KMS-11 (cell line): ENCODE data around the gene ACAD8.
"Not testable (repeated sequence)": the region's sequence is repeated elsewhere in the genome, so short reads cannot be mapped to it uniquely, and the experiment has no call there.

ENCODE experiments used
- H2AFZ ChIP-seq: fragments of 200-600 bp; sonication (generic); 2 replicates; pipeline ENCODE4 v1.6.1; 2016; ENCODE audit warnings: antibody characterized with exemption, mixed run types, low read depth
- H3K27ac ChIP-seq: fragments of 200-600 bp; sonication (generic); 2 replicates; pipeline ENCODE4 v1.6.1; 2016; ENCODE audit warnings: mild to moderate bottlenecking, mixed run types
- H3K27me3 ChIP-seq: fragments of 200-600 bp; sonication (generic); 2 replicates; pipeline ENCODE4 v1.6.1; 2017; ENCODE audit warnings: mild to moderate bottlenecking, low read depth, mixed run types, moderate library complexity; ENCODE audit not compliant: insufficient read depth
- H3K36me3 ChIP-seq: fragments of 200-600 bp; sonication (generic); 2 replicates; pipeline ENCODE4 v1.6.1; 2017; ENCODE audit warnings: mild to moderate bottlenecking, mixed run types; ENCODE audit not compliant: insufficient read depth
- H3K4me1 ChIP-seq: fragments of 200-600 bp; sonication (generic); 2 replicates; pipeline ENCODE4 v1.6.1; 2016; ENCODE audit warnings: mild to moderate bottlenecking, low read depth, mixed run types; ENCODE audit not compliant: poor library complexity, severe bottlenecking
- H3K4me2 ChIP-seq: fragments of 200-600 bp; sonication (generic); 2 replicates; pipeline ENCODE4 v1.7.0; 2016; ENCODE audit warnings: mild to moderate bottlenecking, mixed run types
- H3K4me3 ChIP-seq: fragments of 200-600 bp; sonication (generic); IDR thresholded peaks from 2 replicates; pipeline ENCODE4 v1.6.1; 2017; ENCODE audit warnings: low read depth, low read length, mixed read lengths; ENCODE audit not compliant: insufficient read depth
- H3K79me2 ChIP-seq: fragments of 200-600 bp; sonication (generic); 2 replicates; pipeline ENCODE4 v1.6.1; 2016; ENCODE audit warnings: low read depth, mixed run types; ENCODE audit not compliant: insufficient read depth
- H3K9ac ChIP-seq: fragments of 200-600 bp; sonication (generic); 2 replicates; pipeline ENCODE4 v1.6.1; 2016; ENCODE audit warnings: mild to moderate bottlenecking, mixed run types
- H4K20me1 ChIP-seq: fragments of 200-600 bp; sonication (generic); 2 replicates; pipeline ENCODE4 v1.6.1; 2016; ENCODE audit warnings: mild to moderate bottlenecking, mixed run types; ENCODE audit not compliant: insufficient read depth
- TF ChIP-seq, protein P1 (sequence below): fragments of 200-600 bp; sonication (generic); conservative IDR thresholded peaks from 2 replicates; pipeline ENCODE4 v1.6.1; 2017; ENCODE audit warnings: low read depth, mild to moderate bottlenecking, antibody characterized with exemption, low read length, moderate library complexity, mixed read lengths

The ACAD8 gene

DNA sequence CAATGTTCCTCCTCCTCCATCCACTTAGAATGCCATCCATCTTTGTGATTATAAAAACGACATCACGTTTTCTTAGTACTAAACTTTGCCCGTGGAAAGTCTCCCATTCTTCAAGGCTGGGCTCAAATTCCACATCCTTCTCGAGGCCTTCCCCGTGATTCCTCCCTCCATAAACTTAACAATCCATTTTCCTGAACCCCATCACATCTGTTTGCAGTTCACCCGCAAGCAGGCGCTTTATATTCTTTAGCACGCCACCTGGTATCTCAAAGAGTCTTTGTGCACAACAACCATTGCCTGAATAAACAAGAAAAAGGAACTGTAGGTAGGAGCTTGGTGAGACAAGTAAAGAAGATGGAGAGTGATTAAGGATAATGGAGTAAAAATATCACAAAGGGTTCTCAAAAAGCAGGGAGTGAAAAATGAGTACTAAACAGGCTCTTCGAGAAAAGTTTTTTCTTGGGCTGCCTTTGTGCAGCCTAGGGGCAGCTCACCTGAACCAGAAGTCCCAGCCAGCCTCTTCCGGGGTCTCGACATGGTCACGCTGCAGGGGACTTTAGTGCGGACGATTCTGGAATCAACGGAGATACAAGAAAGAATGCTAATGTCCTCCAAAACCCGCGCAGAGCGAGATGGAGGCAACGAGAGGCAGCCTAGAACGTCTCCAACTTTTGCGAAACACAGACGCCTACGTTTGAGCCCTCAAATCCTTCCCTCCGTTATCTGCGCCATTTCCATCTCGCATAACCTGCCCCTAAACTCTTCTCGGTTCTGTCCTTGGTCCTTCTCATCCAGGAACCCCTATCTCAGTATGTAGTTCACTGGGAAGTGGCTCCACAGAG, 801 bp upstream of the ACAD8 start:
- no peaks in the 10 kb centered on the region for H4K20me1 ChIP-seq
- no peak overlapping the region for H3K27ac ChIP-seq
- no peak overlapping the region for H3K9ac ChIP-seq
- peak overlapping the region; percentile 66 for H3K4me2 ChIP-seq
- TF ChIP-seq, protein P1, sequence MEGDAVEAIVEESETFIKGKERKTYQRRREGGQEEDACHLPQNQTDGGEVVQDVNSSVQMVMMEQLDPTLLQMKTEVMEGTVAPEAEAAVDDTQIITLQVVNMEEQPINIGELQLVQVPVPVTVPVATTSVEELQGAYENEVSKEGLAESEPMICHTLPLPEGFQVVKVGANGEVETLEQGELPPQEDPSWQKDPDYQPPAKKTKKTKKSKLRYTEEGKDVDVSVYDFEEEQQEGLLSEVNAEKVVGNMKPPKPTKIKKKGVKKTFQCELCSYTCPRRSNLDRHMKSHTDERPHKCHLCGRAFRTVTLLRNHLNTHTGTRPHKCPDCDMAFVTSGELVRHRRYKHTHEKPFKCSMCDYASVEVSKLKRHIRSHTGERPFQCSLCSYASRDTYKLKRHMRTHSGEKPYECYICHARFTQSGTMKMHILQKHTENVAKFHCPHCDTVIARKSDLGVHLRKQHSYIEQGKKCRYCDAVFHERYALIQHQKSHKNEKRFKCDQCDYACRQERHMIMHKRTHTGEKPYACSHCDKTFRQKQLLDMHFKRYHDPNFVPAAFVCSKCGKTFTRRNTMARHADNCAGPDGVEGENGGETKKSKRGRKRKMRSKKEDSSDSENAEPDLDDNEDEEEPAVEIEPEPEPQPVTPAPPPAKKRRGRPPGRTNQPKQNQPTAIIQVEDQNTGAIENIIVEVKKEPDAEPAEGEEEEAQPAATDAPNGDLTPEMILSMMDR, result no peak
- no peaks in the 10 kb centered on the region for H3K79me2 ChIP-seq
- no peaks in the 10 kb centered on the region for H3K36me3 ChIP-seq
- peaks cover 24% of the 10 kb centered on the region for H3K4me1 ChIP-seq
- H3K4me3 ChIP-seq, result no peak overlapping the region
- H3K27me3 ChIP-seq, result no peaks in the 10 kb centered on the region
- H2AFZ ChIP-seq, result peak overlapping the region; percentile 89

DNA sequence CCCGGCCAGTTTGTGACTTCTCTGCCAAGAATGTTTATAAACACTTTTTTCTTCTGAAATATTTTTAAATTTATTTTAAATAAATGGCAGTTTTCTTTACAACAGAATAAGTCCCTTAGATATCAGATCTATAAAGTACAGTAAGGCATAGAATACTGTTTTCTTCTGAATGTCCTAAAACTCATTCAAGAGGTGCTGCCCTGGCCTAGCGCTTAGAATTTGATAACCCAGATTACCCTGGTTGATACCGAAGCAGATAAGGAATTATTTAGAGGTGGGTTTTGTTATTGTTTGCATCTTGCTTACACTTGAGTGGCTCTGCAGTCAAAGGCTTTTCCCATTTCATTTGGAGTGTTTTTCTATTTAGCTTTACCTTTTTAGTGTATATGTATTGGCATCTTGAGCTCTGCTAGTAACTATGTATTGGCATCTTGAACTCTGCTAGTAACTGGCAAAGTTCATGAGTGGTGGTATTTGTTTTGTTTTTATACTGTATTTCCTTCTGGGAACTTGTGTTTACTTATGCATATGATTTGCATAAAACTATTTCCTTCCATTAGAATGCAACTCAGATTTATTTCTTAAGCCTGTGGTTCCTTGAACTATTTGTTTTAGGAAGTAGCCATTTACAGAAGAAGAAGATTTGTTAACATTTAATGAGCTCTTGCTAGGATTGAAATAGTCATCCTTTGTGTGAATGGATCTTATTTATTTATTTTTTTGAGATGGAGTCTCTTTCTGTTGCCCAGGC, 1.2 kb downstream of the ACAD8 start:
- Histone ChIP-seq H3K27me3 (no peaks in the 10 kb centered on the region), H3K4me3 (no peak overlapping the region), H3K27ac (no peak overlapping the region)

DNA sequence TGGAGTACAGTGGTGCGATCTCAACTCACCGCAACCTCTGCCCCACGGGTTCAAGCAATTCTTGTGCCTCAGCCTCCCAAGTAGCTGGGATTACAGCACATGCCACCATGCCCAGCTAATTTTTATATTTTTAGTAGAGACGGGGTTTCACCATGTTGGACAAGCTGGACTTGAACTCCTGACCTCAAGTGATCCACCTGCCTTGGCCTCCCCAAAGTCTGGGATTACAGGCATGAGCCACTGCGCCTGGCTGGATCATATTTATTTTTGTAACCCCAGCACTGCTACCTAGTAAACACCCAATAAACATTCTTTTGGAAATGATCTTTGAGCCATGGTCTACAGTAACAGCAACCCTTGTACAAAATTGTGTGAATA, 1.8 kb downstream of the ACAD8 start:
- not testable (repeated sequence) for H3K9ac ChIP-seq, H3K4me2 ChIP-seq, H3K4me1 ChIP-seq, H2AFZ ChIP-seq, H3K27me3 ChIP-seq, H4K20me1 ChIP-seq, H3K36me3 ChIP-seq, H3K27ac ChIP-seq, H3K4me3 ChIP-seq, H3K79me2 ChIP-seq

More for the DNA sequence above, 1.2 kb downstream of the ACAD8 start:
- peaks cover 7% of the 10 kb centered on the region for H3K4me1 ChIP-seq
- TF ChIP-seq, protein P1, result no peak
- peak overlapping the region; percentile 61 for H3K4me2 ChIP-seq
- no peaks in the 10 kb centered on the region for H4K20me1 ChIP-seq
- no peak overlapping the region for H2AFZ ChIP-seq
- no peaks in the 10 kb centered on the region for H3K79me2 ChIP-seq
- no peaks in the 10 kb centered on the region for H3K36me3 ChIP-seq
- no peak overlapping the region for H3K9ac ChIP-seq

DNA sequence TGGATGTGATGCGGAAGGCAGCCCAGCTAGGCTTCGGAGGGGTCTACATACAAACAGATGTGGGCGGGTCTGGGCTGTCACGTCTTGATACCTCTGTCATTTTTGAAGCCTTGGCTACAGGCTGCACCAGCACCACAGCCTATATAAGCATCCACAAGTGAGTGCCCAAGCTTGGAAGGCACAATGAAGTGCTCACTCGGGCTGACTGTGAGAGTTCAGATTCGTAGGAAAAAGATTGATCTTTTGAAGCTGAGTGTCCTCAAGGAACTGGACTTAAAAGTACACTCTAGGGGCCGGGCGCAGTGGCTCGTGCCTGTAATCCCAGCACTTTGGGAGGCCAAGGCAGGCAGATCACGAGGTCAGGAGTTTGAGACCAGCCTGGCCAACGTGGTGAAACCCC, 3.7 kb downstream of the ACAD8 start:
- no peaks in the 10 kb centered on the region for H4K20me1 ChIP-seq
- peaks cover 16% of the 10 kb centered on the region for H3K4me1 ChIP-seq
- H2AFZ ChIP-seq, result no peak overlapping the region
- H3K79me2 ChIP-seq, result no peaks in the 10 kb centered on the region
- no peak overlapping the region for H3K27ac ChIP-seq
- H3K36me3 ChIP-seq, result no peaks in the 10 kb centered on the region
- H3K4me2 ChIP-seq, result no peak overlapping the region
- no peak overlapping the region for H3K9ac ChIP-seq
- TF ChIP-seq, protein P1, result no peak
- no peaks in the 10 kb centered on the region for H3K27me3 ChIP-seq
- H3K4me3 ChIP-seq, result no peak overlapping the region

DNA sequence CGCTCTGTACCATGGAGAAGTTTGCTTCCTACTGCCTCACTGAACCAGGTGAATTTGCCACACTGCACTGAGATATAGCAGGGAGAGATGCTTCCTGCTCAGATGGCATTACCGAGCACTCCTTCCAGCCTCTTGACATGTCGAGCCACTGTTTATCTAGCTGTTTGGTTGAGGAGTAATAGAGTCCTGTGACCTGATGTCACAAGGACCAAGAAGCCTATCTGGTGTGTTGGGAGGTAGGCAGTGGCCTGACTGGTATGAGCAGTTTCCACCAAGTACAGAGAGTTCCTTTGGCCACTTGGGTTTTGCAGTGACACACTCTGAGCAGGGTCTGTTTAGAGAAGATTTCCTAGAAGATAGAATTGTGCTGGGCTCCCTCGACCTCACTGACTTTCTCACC, 5.2 kb downstream of the ACAD8 start:
- Histone ChIP-seq H3K79me2 (no peaks in the 10 kb centered on the region), H2AFZ (no peak overlapping the region), H4K20me1 (no peaks in the 10 kb centered on the region), H3K4me2 (no peak overlapping the region), H3K4me3 (no peak overlapping the region), H3K27ac (no peak overlapping the region), H3K36me3 (no peaks in the 10 kb centered on the region), H3K27me3 (no peaks in the 10 kb centered on the region), H3K4me1 (peaks cover 16% of the 10 kb centered on the region), H3K9ac (no peak overlapping the region)
- TF ChIP-seq, protein P1, result no peak
